Measurements from ENCODE around the gene PCTP. TPM values are rescaled to one million over a fixed set of nuclear protein-coding genes. Genes with fewer than 3 reads are reported as not detected.

The PCTP gene
- total and polyA plus RNA-seq, 9 of the 15 experiments (the other 6 are each of a cell fraction or from before 2014, with no cell fraction given): 10.9 to 62.3 (median 41.2) TPM

DNA sequence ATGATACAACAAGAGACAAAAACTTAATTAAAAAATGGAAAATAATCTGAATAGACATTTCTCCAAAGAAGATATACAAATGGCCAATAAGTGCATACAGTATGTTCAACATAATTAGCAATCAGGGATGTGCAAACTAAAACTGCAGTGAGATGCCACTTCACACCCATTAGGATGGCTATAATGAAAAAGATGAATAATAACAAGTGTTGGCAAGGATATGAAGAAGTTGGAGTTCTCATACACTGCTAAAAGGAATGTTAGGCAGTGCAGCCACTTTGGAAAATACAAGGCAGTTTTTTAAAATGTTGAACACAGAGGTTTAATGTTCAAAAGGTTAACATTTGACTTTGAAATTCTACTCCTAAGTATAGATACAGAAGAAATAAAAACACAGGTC is 69.8 kb downstream of the PCTP start:
- no peak for FAIRE-seq
- intact Hi-C loops (cut with micrococcal nuclease) (no loop called here), in situ Hi-C loops (cut with MboI) (no loop called here)
- peaks cover 10 to 30% of the 10 kb centered on the region in 2 experiments; a peak in 4 of 5 replicates for H3K4me1 ChIP-seq (replicated peaks in 1 of 2; ENCODE audit: control insufficient read depth in 2 of 2, insufficient read depth in 2 of 2, low read length in 2 of 2)
- no peak for DNase-seq (ENCODE audit: extremely low read depth in 1 of 4, low spot score in 3 of 4)
- no peaks in the 10 kb centered on the region for H3K36me3 ChIP-seq (ENCODE audit: control insufficient read depth, insufficient read depth, low read length)
- TF ChIP-seq RBM25 (IDR thresholded peaks at IDR 0.05; ENCODE audit: low read depth, low read length, severe bottlenecking) (peak; percentile 69), USF1 (CRISPR knock-in tag; IDR thresholded peaks at IDR 0.05) (no peak), ZNF184 (CRISPR knock-in tag; IDR thresholded peaks at IDR 0.05) (peak; percentile 83), BCOR (IDR thresholded peaks at IDR 0.05) (0 out of 2 replicates have a peak, but pooled peaks have one; percentile 19), ZNF217 (CRISPR knock-in tag; IDR thresholded peaks at IDR 0.05) (no peak)
- no peak overlapping the region for H3K27ac ChIP-seq (ENCODE audit: extremely low read depth, low read depth, low read length)
- no peaks in the 10 kb centered on the region for H3K27me3 ChIP-seq (ENCODE audit: control insufficient read depth in 2 of 2, insufficient read depth in 2 of 2, low read length in 2 of 2)
- ChIA-PET POLR2A (no interaction called here), CTCF (ENCODE audit: low intra/inter-chr PET ratio) (no interaction called here)
- no TSS peak for BruUV-seq (replicated peaks)
- H4K20me1 ChIP-seq (replicated peaks; ENCODE audit: control insufficient read depth, insufficient read depth, low read length): no peaks in the 10 kb centered on the region
- no peak for ATAC-seq
- no peaks in the 10 kb centered on the region; the same call in 1 of the 2 replicates for H3K9me3 ChIP-seq (replicated peaks; ENCODE audit: control insufficient read depth, insufficient read depth, low read depth, low read length)
- H3K4me3 ChIP-seq: no peak overlapping the region
- no peaks in the 10 kb centered on the region for H3K79me2 ChIP-seq (ENCODE audit: control insufficient read depth, insufficient read depth, low read length)
- no peak overlapping the region for H2AFZ ChIP-seq (ENCODE audit: low read depth, low read length)
- no peak overlapping the region for H3K4me2 ChIP-seq (ENCODE audit: insufficient read depth, low read length)
- no peak overlapping the region for H3K9ac ChIP-seq (ENCODE audit: insufficient read depth in 1 of 2, low read depth in 2 of 2, low read length in 2 of 2)
- no peaks in the 10 kb centered on the region for H3K9me1 ChIP-seq (ENCODE audit: control insufficient read depth, insufficient read depth, low read length)

GRCh38 chr17:55822028-55822427 is 71.2 kb downstream of the PCTP start:
- BruUV-seq (replicated peaks): no TSS peak
- WGBS (ENCODE audit: insufficient coverage, low coverage, missing lambda C conversion rate): 34% methylated on average over 4 of the region's 4 CpGs
- H4K20me1 ChIP-seq (replicated peaks; ENCODE audit: control insufficient read depth, insufficient read depth, low read length): no peaks in the 10 kb centered on the region
- intact Hi-C loops (cut with micrococcal nuclease) (no loop called here), in situ Hi-C loops (cut with MboI) (no loop called here)
- H3K36me3 ChIP-seq (ENCODE audit: control insufficient read depth, insufficient read depth, low read length): no peaks in the 10 kb centered on the region
- H3K4me2 ChIP-seq (ENCODE audit: insufficient read depth, low read length): no peak overlapping the region
- no peak overlapping the region for H3K9ac ChIP-seq (ENCODE audit: insufficient read depth in 1 of 2, low read depth in 2 of 2, low read length in 2 of 2)
- peaks cover 10 to 17% of the 10 kb centered on the region in 2 experiments; a peak in 4 of 5 replicates for H3K4me1 ChIP-seq (replicated peaks in 1 of 2; ENCODE audit: control insufficient read depth in 2 of 2, insufficient read depth in 2 of 2, low read length in 2 of 2)
- ChIA-PET CTCF (ENCODE audit: low intra/inter-chr PET ratio) (interaction anchor here (0.6 kb wide), 1 partner anchor 293 kb away, joined by 8 read pairs; no protein-coding TSS in a partner anchor), POLR2A (no interaction called here)
- H3K27me3 ChIP-seq (ENCODE audit: control insufficient read depth in 2 of 2, insufficient read depth in 2 of 2, low read length in 2 of 2): no peaks in the 10 kb centered on the region
- TF ChIP-seq ARID3A (IDR thresholded peaks at IDR 0.05; ENCODE audit: borderline replicate concordance, low read depth, low read length): no peak
- no peak for TF ChIP-seq ZNF12 (CRISPR knock-in tag; IDR thresholded peaks at IDR 0.05)
- no peak for TF ChIP-seq PCBP2 (IDR thresholded peaks at IDR 0.05; ENCODE audit: low read depth, low read length, poor library complexity, severe bottlenecking)
- TF ChIP-seq JUN (IDR thresholded peaks at IDR 0.05; ENCODE audit: borderline replicate concordance, low read depth, low read length): no peak
- TF ChIP-seq JUN (CRISPR knock-in tag; IDR thresholded peaks at IDR 0.05; ENCODE audit: borderline replicate concordance): no peak
- no peak for TF ChIP-seq GABPA (tag; conservative IDR thresholded peaks at IDR 0.05; ENCODE audit: low read depth)
- no peaks in the 10 kb centered on the region for H3K9me1 ChIP-seq (ENCODE audit: control insufficient read depth, insufficient read depth, low read length)
- H3K9me3 ChIP-seq (replicated peaks; ENCODE audit: control insufficient read depth, insufficient read depth, low read depth, low read length): no peaks in the 10 kb centered on the region; the same call in 1 of the 2 replicates
- H3K4me3 ChIP-seq: no peak overlapping the region
- no peak for ATAC-seq
- no peak for FAIRE-seq
- H3K79me2 ChIP-seq (ENCODE audit: control insufficient read depth, insufficient read depth, low read length): no peaks in the 10 kb centered on the region
- no peak overlapping the region for H3K27ac ChIP-seq (ENCODE audit: extremely low read depth, low read depth, low read length)
- H2AFZ ChIP-seq (ENCODE audit: low read depth, low read length): peak overlapping the region; percentile 5; the same call in 1 of the 2 replicates
- no peak for DNase-seq (ENCODE audit: extremely low read depth in 1 of 4, low spot score in 3 of 4)
